Stimulated activated CD4-positive, alpha-beta T cell treated with anti-CD3 and anti-CD28 coated beads, Interleukin-1b, Interleukin-23, amount 100 ng/mL, for 24 hours (primary cell): ENCODE data around the gene BMP6.

Source experiments
- DNase-seq, 4 experiments: peaks; one replicate each; pipeline ENCODE4 v3.0.0-alpha.2; 2020; ENCODE audit warnings: low read depth in 4 of 4, low spot score in 1 of 4

BMP6 gene

DNA sequence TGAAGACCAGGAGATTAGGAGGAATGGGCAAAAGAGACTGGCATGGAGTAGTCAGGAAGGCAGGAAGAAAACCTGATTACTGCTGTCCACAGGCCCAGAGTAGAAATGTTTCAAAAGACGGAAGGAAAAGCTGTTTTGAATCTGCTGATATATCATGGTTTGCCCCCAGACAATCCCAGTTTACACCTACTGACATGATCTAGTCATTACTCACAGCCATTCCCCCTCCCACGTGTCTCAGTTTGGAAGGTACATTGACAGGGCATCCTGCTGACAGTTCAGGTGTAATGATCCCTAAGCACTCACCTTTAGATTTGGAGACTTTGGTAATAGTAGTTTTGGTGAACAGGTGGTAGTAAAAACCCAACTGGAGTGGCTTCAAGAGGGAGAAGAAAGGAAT lies 194.5 kb downstream of the BMP6 start:
- no peak for DNase-seq

DNA sequence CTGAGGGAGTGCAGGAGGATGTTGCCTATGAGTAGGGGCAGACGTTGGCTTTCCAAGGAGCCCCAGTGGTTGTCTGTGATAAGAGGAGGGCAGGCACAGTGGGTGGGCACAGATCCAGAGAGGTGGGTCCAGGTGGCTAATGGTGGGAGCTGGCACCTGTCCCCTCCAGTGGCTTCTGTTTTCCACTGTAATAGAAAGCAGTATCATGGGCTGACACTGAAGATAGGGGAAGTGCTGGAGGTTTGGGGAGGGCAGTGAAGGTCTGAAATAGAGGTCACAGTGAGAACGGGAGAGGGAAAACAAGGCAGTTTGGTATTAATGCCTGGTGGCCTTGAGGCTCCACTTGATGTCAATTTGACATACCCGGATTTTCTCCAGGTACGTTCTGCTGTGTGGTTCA lies 195.1 kb downstream of the BMP6 start:
- DNase-seq, result no peak

DNA sequence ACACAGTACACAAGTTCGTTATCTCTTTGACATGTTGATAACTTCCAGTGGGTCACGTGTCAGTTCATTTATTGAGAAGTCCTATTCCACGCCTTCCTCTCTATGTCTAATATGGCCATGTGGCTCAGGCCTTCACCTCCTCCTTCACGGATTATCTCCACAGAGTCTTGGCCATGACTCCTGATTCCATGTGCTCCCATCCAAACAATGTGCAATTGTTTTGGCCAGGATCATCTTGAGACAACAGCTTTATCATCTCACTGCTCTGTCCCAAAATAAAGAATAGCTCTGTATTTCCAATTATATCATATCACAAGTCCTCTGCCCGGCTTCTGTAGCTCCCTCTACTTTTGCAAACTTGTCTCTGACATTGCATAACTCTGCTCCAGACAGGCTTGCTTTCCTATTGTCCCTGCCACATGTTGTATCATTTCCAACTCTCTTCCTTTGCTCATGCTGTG lies 195.8 kb downstream of the BMP6 start:
- DNase-seq, result no peak

DNA sequence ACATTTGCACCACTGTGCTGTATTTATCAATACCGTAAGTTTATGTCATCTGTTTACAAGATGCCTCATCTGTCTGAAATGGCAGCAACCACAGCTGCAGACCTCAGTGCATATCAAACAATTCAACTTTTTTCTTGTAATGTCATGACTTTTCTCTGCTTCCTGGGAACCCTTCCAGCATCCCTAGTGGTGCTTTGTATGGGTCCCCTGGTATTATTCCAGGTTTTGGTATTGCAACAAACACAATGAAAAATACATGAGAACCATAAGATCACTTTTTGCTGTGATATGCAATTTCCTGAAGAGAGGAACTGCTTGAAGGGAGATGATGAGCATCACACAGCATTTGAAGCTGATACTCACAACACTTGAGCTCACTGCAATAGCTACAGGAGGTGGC lies 196.7 kb downstream of the BMP6 start:
- DNase-seq, result no peak

- no peak for DNase-seq
These were observed 199.0 kb downstream of the BMP6 start for GRCh38 chr6:7924867-7925266.
